Brain microvascular endothelial cell (primary cell): ENCODE results near the gene SEZ6L.

Source experiments
- DNase-seq: peaks from one replicate; pipeline ENCODE4 v3.0.0-alpha.2; 2020
- H3K27ac ChIP-seq: fragments of 250-450 bp; sonication (Bioruptor Pico); 2 replicates; pipeline ENCODE4 v1.5.1; 2020; ENCODE audit warnings: mild to moderate bottlenecking, moderate library complexity
- H3K27me3 ChIP-seq: fragments of 250-450 bp; sonication (Bioruptor Pico); replicated peaks from 2 replicates; pipeline ENCODE4 v1.5.1; 2020; ENCODE audit warnings: mild to moderate bottlenecking
- H3K36me3 ChIP-seq: fragments of 250-450 bp; sonication (Bioruptor Pico); replicated peaks from 2 replicates; pipeline ENCODE4 v1.5.1; 2020; ENCODE audit warnings: mild to moderate bottlenecking
- H3K4me3 ChIP-seq: 2 replicates; pipeline ENCODE4 v1.5.1; 2011; ENCODE audit warnings: low read depth, mild to moderate bottlenecking, control low read depth, low read length, moderate library complexity
- CTCF ChIP-seq: IDR thresholded peaks from 2 replicates; pipeline ENCODE4 v1.5.1; 2011; ENCODE audit warnings: low read depth, mild to moderate bottlenecking, moderate library complexity, low read length, control low read depth, inconsistent platforms; ENCODE audit errors: missing control alignments
- in situ Hi-C: cut with HindIII; loops from 2 replicates; pipeline ENCODE4 v1.10.0; 2017; ENCODE audit warnings: low sequenced_read_pairs, low pct_ligation_motif_present

The SEZ6L gene

GRCh38 chr22:26131589-26132154, 37.6 kb upstream of the SEZ6L start:
- in situ Hi-C loops = no loop called here
- DNase-seq = no peak
- Histone ChIP-seq H3K27me3 (no peaks in the 10 kb centered on the region), H3K36me3 (no peaks in the 10 kb centered on the region), H3K27ac (no peak overlapping the region), H3K4me3 (no peak overlapping the region)
- TF ChIP-seq CTCF = no peak

- Histone ChIP-seq H3K27ac (no peak overlapping the region), H3K4me3 (no peak overlapping the region), H3K36me3 (no peaks in the 10 kb centered on the region), H3K27me3 (no peaks in the 10 kb centered on the region)
- in situ Hi-C loops = no loop called here
- no peak for DNase-seq
- TF ChIP-seq CTCF = no peak
Observed at GRCh38 chr22:26134654-26135330, 34.5 kb upstream of the SEZ6L start.

- no peaks in the 10 kb centered on the region for H3K27me3 ChIP-seq
- H3K27ac ChIP-seq = no peak overlapping the region
- no peak overlapping the region for H3K4me3 ChIP-seq
- in situ Hi-C loops = no loop called here
- DNase-seq = no peak
- TF ChIP-seq CTCF = no peak
- no peaks in the 10 kb centered on the region for H3K36me3 ChIP-seq
Observed at GRCh38 chr22:26135806-26136205, 33.5 kb upstream of the SEZ6L start.

- H3K27ac ChIP-seq = no peak overlapping the region
- no peaks in the 10 kb centered on the region for H3K36me3 ChIP-seq
- no peak overlapping the region for H3K4me3 ChIP-seq
- TF ChIP-seq CTCF = no peak
- H3K27me3 ChIP-seq = no peaks in the 10 kb centered on the region
- no peak for DNase-seq
- in situ Hi-C loops = no loop called here
Observed at GRCh38 chr22:26139310-26139709, 30.0 kb upstream of the SEZ6L start.

- no peak for DNase-seq
- no peak overlapping the region for H3K27ac ChIP-seq
- no peak for TF ChIP-seq CTCF
- in situ Hi-C loops = no loop called here
- H3K27me3 ChIP-seq = no peaks in the 10 kb centered on the region
- H3K4me3 ChIP-seq = no peak overlapping the region
- no peaks in the 10 kb centered on the region for H3K36me3 ChIP-seq
Observed at GRCh38 chr22:26141831-26142230, 27.4 kb upstream of the SEZ6L start.

- H3K27me3 ChIP-seq = no peaks in the 10 kb centered on the region
- no peak for DNase-seq
- in situ Hi-C loops = no loop called here
- TF ChIP-seq CTCF = no peak
- no peak overlapping the region for H3K4me3 ChIP-seq
- no peaks in the 10 kb centered on the region for H3K36me3 ChIP-seq
- H3K27ac ChIP-seq = no peak overlapping the region
Observed at GRCh38 chr22:26143806-26144325, 25.4 kb upstream of the SEZ6L start.
